CD8-positive, alpha-beta memory T cell (primary cell): ENCODE data around the gene TMOD2. TPM values are rescaled to one million over a fixed set of nuclear protein-coding genes. Genes with fewer than 3 reads are reported as not detected.
A peak's percentile ranks its signal among the peaks of the same experiment; 100 is the strongest.

Source experiments
- CTCF ChIA-PET: fragments of 350-600 bp; sonication (Branson Sonifier 250); formaldehyde crosslinking; loops from one replicate; lab custom pipeline; 2021; ENCODE audit warnings: antibody characterized with exemption; lab: Charles Lee
- POLR2A ChIA-PET: fragments of 350-600 bp; sonication (Branson Sonifier 250); formaldehyde crosslinking; loops from one replicate; lab custom pipeline; 2021; ENCODE audit warnings: antibody characterized with exemption; lab: Charles Lee
- DNase-seq, 5 donors: peaks; one replicate each; pipeline versions ENCODE4 v3.0.0 to v3.0.0-alpha.2; 2020 to 2022; ENCODE audit warnings: mixed read lengths in 1 of 5
- H3K27ac ChIP-seq: one replicate; pipeline ENCODE4 v1.7.0; 2013; ENCODE audit warnings: low read depth, mild to moderate bottlenecking, low read length, moderate library complexity
- H3K27me3 ChIP-seq: 2 replicates; pipeline ENCODE4 v1.7.0; 2013; ENCODE audit warnings: low read length, mild to moderate bottlenecking; ENCODE audit not compliant: insufficient read depth, poor library complexity, severe bottlenecking
- H3K36me3 ChIP-seq: 2 replicates; pipeline ENCODE4 v1.7.0; 2013; ENCODE audit warnings: mild to moderate bottlenecking, low read length, moderate library complexity; ENCODE audit not compliant: insufficient read depth
- H3K4me1 ChIP-seq: 2 replicates; pipeline ENCODE4 v1.7.0; 2013; ENCODE audit warnings: mild to moderate bottlenecking, low read length, moderate library complexity; ENCODE audit not compliant: insufficient read depth
- H3K4me3 ChIP-seq: 2 replicates; pipeline ENCODE4 v1.7.0; 2013; ENCODE audit warnings: mild to moderate bottlenecking, low read length
- H3K9me3 ChIP-seq: 2 replicates; pipeline ENCODE4 v1.7.0; 2013; ENCODE audit warnings: mild to moderate bottlenecking, low read length
- H3K27ac Mint-ChIP-seq, 8 donors: one replicate each; pipeline ENCODE4 v1.8.0; 2020 to 2021; ENCODE audit warnings: mixed read lengths in 8 of 8, mild to moderate bottlenecking in 6 of 8, inconsistent platforms in 3 of 8, moderate library complexity in 3 of 8
- H3K27me3 Mint-ChIP-seq, 2 donors: one replicate each; pipeline ENCODE4 v1.8.0; 2020 to 2021; ENCODE audit warnings: mixed read lengths in 2 of 2, mild to moderate bottlenecking in 1 of 2, moderate library complexity in 1 of 2
- H3K36me3 Mint-ChIP-seq, 3 donors: one replicate each; pipeline ENCODE4 v1.8.0; 2020 to 2021; ENCODE audit warnings: mixed read lengths in 3 of 3, inconsistent platforms in 1 of 3, mild to moderate bottlenecking in 1 of 3
- H3K4me1 Mint-ChIP-seq, 3 donors: one replicate each; pipeline ENCODE4 v1.8.0; 2020 to 2021; ENCODE audit warnings: mixed read lengths in 3 of 3, inconsistent platforms in 1 of 3, mild to moderate bottlenecking in 1 of 3
- H3K4me3 Mint-ChIP-seq, 7 donors: one replicate each; pipeline ENCODE4 v1.8.0; 2020 to 2021; ENCODE audit warnings: mixed read lengths in 7 of 7, mild to moderate bottlenecking in 6 of 7, moderate library complexity in 4 of 7, inconsistent platforms in 2 of 7
- H3K9me3 Mint-ChIP-seq, 5 donors: one replicate each; pipeline ENCODE4 v1.8.0; 2020 to 2022; ENCODE audit warnings: mixed read lengths in 5 of 5, mild to moderate bottlenecking in 3 of 5, moderate library complexity in 2 of 5, inconsistent platforms in 1 of 5
- polyA plus RNA-seq: library from polyadenylated mRNA; unstranded; fragments of 300-500 nt; fragmentation: Illumina TruSeq; gene quantifications from one replicate; pipeline ENCODE4 v1.2.3, GENCODE V29; 2021
- total RNA-seq, 2 experiments: library from RNA; stranded (reverse); gene quantifications; one replicate each; pipeline ENCODE4 v1.2.3, GENCODE V29; 2021

The TMOD2 gene
- total and polyA plus RNA-seq, 3 experiments from 2014 or later, result 3.1 to 10.0 (median 8.6) TPM

DNA sequence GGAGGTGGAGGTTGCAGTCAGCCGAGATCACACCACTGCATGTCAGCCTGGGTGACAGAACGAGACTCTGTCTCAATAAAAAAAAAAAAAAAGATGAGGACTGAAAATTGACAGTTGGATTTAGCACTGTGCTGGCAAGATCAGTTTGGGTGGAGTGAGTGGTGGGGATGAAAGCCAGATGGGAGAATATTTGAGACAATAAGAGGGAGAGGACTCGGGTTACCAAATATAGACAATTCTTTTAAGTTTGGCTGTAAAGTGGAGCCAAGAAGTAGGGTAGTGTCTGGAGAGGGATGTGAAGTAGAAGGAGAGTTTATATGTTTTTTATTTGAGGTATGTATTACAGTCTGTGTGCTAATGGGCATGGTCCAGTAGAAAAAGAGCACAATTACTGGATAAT is 98.5 kb downstream of the TMOD2 start:
- H3K36me3 Mint-ChIP-seq, result peaks cover 0 to 5% (median 5%) of the 10 kb centered on the region in 3 donors
- ChIA-PET CTCF (no interaction called here), POLR2A (no interaction called here)
- H3K9me3 Mint-ChIP-seq, result no peaks in the 10 kb centered on the region
- peaks cover 31% of the 10 kb centered on the region for H3K4me1 ChIP-seq
- no peaks in the 10 kb centered on the region for H3K27me3 Mint-ChIP-seq
- no peak overlapping the region for H3K27ac ChIP-seq
- H3K9me3 ChIP-seq, result no peaks in the 10 kb centered on the region
- no peaks in the 10 kb centered on the region for H3K27me3 ChIP-seq
- DNase-seq, result no peak
- no peak overlapping the region for H3K4me3 ChIP-seq
- no peaks in the 10 kb centered on the region for H3K36me3 ChIP-seq
- H3K27ac Mint-ChIP-seq, result peak overlapping the region in 2 of 8 donors; percentile 9 to 48
- H3K4me3 Mint-ChIP-seq, result peak overlapping the region in 1 of 7 donors; percentile 9
- peaks cover 74 to 95% (median 89%) of the 10 kb centered on the region in 3 donors for H3K4me1 Mint-ChIP-seq

DNA sequence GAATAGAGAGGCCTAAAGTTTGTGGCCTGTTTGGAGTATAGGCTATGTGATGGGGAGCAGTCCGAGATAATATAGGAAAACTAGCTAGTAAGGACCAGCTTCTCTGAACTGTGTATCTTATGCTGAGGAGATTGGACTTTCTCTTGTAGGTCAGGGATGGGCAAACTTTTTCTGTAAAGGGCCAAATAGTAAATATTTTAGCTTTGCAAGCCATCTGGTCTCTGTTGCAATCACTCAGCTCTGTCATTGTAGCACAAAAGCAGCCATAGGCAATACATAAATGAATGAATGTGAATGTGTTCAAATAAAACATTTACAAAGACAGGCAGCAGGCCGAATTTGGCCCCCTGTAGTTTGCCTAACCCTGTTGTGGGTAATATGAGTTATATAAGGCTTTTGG is 102.6 kb downstream of the TMOD2 start:
- Histone ChIP-seq H3K27me3 (no peaks in the 10 kb centered on the region), H3K4me3 (no peak overlapping the region), H3K27ac (no peak overlapping the region), H3K36me3 (no peaks in the 10 kb centered on the region), H3K4me1 (peaks cover 9% of the 10 kb centered on the region), H3K9me3 (no peaks in the 10 kb centered on the region)
- no peak for DNase-seq
- ChIA-PET CTCF (no interaction called here), POLR2A (no interaction called here)
- Mint-ChIP-seq H3K4me3 (no peak overlapping the region), H3K27me3 (no peaks in the 10 kb centered on the region), H3K9me3 (no peaks in the 10 kb centered on the region), H3K4me1 (peaks cover 57 to 90% (median 75%) of the 10 kb centered on the region in 3 donors), H3K27ac (peak overlapping the region in 5 of 8 donors; percentile 0 to 48 (median 30)), H3K36me3 (peaks cover 0 to 6% (median 1%) of the 10 kb centered on the region in 3 donors)

DNA sequence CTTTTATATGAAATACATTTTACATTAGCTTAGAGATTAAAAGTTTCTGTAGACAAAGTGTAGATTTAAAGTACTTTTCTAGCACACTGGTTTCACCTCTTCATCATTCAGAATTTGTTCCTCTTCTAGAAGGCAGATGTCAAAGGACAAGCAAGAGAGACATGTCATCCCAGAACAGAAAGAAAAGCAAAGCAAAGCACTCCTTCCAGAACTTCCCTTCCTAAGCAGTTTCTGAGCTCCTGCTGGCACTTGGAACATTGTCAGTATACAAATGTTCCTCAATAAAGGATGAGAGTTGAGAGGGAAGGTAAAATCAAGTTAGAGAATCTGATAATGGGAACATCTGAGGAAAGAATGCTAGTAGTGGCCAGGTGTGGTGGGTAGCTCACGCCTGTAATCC is 104.2 kb downstream of the TMOD2 start:
- Histone ChIP-seq H3K4me3 (no peak overlapping the region), H3K27me3 (no peaks in the 10 kb centered on the region), H3K36me3 (no peaks in the 10 kb centered on the region), H3K27ac (no peak overlapping the region), H3K9me3 (no peaks in the 10 kb centered on the region), H3K4me1 (no peaks in the 10 kb centered on the region)
- H3K4me1 Mint-ChIP-seq, result peaks cover 54 to 88% (median 78%) of the 10 kb centered on the region in 3 donors
- POLR2A ChIA-PET, result no interaction called here
- no peak overlapping the region for H3K4me3 Mint-ChIP-seq
- no peaks in the 10 kb centered on the region for H3K9me3 Mint-ChIP-seq
- peak overlapping the region in 6 of 8 donors; percentile 9 to 77 (median 66) for H3K27ac Mint-ChIP-seq
- CTCF ChIA-PET, result no interaction called here
- H3K27me3 Mint-ChIP-seq, result no peaks in the 10 kb centered on the region
- no peak for DNase-seq
- peaks cover 0 to 8% (median 5%) of the 10 kb centered on the region in 3 donors for H3K36me3 Mint-ChIP-seq

DNA sequence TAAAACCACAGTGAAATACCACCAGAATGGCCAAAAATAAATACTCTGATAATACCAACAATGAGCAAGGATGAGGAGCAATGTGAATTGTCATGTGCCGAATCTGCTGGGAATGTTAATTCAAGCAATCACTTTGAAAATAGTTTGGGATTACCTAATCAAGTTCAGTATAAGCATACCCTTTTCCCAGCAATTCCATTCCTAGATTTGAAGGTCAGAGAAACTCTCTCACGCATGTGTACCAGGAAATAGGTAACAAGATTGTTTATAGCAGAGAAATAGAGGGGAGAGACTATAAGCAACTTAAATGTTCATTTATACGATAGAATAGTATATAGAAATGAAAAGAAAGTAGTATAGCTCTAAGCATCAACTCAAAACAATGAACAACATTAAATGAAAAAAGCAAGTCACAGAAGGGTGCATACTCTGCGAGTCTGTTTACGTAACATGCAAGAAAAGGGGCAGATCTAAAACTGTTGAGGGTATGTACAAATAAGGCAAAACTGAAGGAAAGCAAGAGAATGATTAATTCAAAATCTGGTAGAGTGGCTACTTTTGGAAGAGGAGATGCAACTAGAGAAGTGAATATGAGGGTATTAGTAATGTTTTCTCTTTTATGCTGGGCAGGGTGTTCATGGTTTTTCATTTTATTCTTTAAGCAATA is 105.5 kb downstream of the TMOD2 start:
- Histone ChIP-seq H3K4me3 (no peak overlapping the region), H3K9me3 (no peaks in the 10 kb centered on the region), H3K4me1 (peaks cover 12% of the 10 kb centered on the region), H3K36me3 (no peaks in the 10 kb centered on the region), H3K27me3 (no peaks in the 10 kb centered on the region), H3K27ac (no peak overlapping the region)
- POLR2A ChIA-PET, result no interaction called here
- no peak for DNase-seq
- Mint-ChIP-seq H3K4me1 (peaks cover 55 to 88% (median 81%) of the 10 kb centered on the region in 3 donors), H3K9me3 (no peaks in the 10 kb centered on the region), H3K27ac (peak overlapping the region in 4 of 8 donors; percentile 1 to 45 (median 6)), H3K4me3 (no peak overlapping the region), H3K36me3 (peaks cover 0 to 11% (median 5%) of the 10 kb centered on the region in 3 donors), H3K27me3 (no peaks in the 10 kb centered on the region)
- CTCF ChIA-PET, result interaction anchor here (1.2 kb wide), 1 partner anchor 11 kb away, joined by 3 read pairs; no protein-coding TSS in a partner anchor

DNA sequence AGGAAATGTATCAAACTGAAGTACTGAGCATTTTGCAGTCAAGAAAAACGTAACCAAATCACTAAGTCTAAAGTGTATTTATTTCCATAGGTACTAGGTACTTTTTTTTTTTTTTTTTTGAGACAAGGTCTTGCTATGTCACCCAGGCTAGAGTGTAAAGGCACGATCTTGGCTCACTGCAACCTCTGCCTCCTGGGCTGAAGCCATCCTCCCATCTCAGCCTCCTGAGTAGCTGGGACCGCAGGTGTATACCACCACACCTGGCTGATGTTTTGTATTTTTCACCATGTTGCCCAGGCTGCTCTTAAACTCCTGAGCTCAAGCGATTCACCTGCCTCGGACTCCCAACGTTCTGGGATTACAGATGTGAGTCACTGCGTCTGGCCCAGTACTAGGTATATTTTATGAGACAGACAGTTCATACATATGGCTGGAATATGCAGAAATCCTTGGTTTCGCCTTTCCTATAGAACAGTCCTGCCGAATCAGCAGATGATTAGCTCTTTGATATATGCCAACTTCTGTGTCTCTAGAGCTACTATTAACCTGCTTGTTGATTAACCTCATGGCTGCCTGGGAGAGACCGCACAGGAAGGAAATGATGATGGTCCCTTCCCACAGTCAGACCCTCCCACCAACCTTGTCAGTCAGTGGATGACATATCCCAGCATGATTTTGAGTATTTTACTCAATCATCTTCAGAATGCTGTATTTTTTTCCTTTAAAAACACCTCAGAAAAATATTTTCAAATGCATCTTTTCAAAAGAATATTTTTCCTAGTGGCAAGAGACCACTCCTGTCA is 110.4 kb downstream of the TMOD2 start:
- Histone ChIP-seq H3K36me3 (peaks cover 19% of the 10 kb centered on the region), H3K9me3 (no peaks in the 10 kb centered on the region), H3K27me3 (no peaks in the 10 kb centered on the region), H3K4me1 (peaks cover 12% of the 10 kb centered on the region), H3K27ac (no peak overlapping the region), H3K4me3 (no peak overlapping the region)
- ChIA-PET CTCF (interaction anchor here (0.7 to 1.5 kb wide), 2 partner anchors 26 to 32 kb away, joined by 3 to 6 read pairs; partner anchors contain the start of gene TMOD3), POLR2A (interaction anchor here (0.6 to 0.7 kb wide), 3 partner anchors 27 to 713 kb away, joined by 4 to 10 read pairs (median 9); no protein-coding TSS in a partner anchor)
- Mint-ChIP-seq H3K27ac (peak overlapping the region; percentile 60 to 91 (median 87)), H3K4me3 (peak overlapping the region; percentile 51 to 80 (median 73)), H3K36me3 (peaks cover 2 to 40% (median 16%) of the 10 kb centered on the region in 3 donors), H3K9me3 (no peaks in the 10 kb centered on the region), H3K4me1 (peaks cover 45 to 75% (median 70%) of the 10 kb centered on the region in 3 donors), H3K27me3 (no peaks in the 10 kb centered on the region)
- DNase-seq, result peak; percentile 42 to 77 (median 65)

DNA sequence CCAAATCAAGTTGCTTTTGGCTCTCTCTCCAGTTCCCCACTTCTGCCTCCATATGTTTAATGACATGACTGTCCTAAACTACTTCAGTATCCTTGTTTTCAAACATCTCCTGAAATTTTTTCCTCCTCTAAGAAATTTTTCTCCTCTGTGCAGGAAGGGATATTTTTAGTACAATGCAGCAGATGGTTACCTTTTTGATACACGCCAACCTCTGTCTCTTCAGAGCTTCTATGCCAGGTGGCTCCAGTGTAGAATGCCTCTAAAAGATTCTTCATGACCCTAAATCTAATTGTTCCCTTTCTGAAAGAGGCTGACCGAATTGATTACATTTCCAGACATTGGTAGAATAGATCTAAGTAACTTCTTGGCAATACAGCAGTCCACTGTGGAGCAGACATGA is 111.7 kb downstream of the TMOD2 start:
- Mint-ChIP-seq H3K9me3 (no peaks in the 10 kb centered on the region), H3K4me3 (no peak overlapping the region), H3K36me3 (peaks cover 5 to 52% (median 17%) of the 10 kb centered on the region in 3 donors), H3K4me1 (peaks cover 45 to 70% (median 68%) of the 10 kb centered on the region in 3 donors), H3K27ac (peak overlapping the region in 6 of 8 donors; percentile 24 to 91 (median 75)), H3K27me3 (no peaks in the 10 kb centered on the region)
- ChIA-PET POLR2A (no interaction called here), CTCF (no interaction called here)
- Histone ChIP-seq H3K27me3 (no peaks in the 10 kb centered on the region), H3K27ac (no peak overlapping the region), H3K9me3 (no peaks in the 10 kb centered on the region), H3K4me1 (peaks cover 12% of the 10 kb centered on the region), H3K4me3 (no peak overlapping the region), H3K36me3 (peaks cover 22% of the 10 kb centered on the region)
- DNase-seq, result no peak

DNA sequence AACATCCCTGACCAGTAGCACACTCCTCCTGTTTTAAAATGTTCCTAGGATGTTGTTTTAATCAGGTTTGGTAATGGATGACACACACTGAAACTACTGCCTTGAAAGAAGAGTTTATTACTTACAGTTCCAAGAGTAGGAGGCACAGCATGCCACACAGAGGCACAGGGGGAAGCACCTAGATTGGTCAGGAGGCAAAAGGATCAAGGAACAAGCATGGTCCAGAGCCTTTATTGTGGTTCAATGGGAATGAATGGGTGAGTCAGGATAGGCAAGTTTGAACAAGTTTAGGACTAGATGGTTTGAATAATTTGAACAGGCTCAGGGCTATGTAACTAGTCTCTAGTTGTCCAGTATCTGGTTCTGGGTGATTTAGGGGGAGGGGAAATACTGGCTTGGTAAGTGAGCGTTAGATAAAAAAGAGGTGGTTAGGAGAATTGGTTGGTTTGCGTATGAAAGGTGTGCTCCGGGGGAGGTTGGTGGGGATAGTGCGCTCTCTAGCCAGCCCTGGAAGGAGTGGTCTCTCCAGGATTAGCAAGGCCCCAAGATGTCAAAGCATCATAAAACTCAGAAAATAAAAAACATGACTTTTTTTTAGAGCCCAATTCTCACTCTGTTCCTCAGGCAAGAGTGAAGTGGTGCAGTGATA is 113.1 kb downstream of the TMOD2 start:
- H3K27me3 ChIP-seq, result no peaks in the 10 kb centered on the region
- no peaks in the 10 kb centered on the region for H3K27me3 Mint-ChIP-seq
- H3K4me3 ChIP-seq, result no peak overlapping the region
- H3K4me1 ChIP-seq, result peaks cover 12% of the 10 kb centered on the region
- no peak overlapping the region for H3K4me3 Mint-ChIP-seq
- ChIA-PET POLR2A (no interaction called here), CTCF (interaction anchor here (1.3 kb wide), 1 partner anchor 25 kb away, joined by 4 read pairs; no protein-coding TSS in a partner anchor)
- peaks cover 42 to 67% (median 57%) of the 10 kb centered on the region in 3 donors for H3K4me1 Mint-ChIP-seq
- peaks cover 12 to 60% (median 19%) of the 10 kb centered on the region in 3 donors for H3K36me3 Mint-ChIP-seq
- no peaks in the 10 kb centered on the region for H3K9me3 Mint-ChIP-seq
- H3K27ac Mint-ChIP-seq, result peak overlapping the region in 6 of 8 donors; percentile 24 to 75 (median 60)
- no peak overlapping the region for H3K27ac ChIP-seq
- H3K36me3 ChIP-seq, result peaks cover 30% of the 10 kb centered on the region
- DNase-seq, result no peak
- H3K9me3 ChIP-seq, result no peaks in the 10 kb centered on the region
